ENCODE data around the gene RPS19.

- TF ChIP-seq, protein P1, sequence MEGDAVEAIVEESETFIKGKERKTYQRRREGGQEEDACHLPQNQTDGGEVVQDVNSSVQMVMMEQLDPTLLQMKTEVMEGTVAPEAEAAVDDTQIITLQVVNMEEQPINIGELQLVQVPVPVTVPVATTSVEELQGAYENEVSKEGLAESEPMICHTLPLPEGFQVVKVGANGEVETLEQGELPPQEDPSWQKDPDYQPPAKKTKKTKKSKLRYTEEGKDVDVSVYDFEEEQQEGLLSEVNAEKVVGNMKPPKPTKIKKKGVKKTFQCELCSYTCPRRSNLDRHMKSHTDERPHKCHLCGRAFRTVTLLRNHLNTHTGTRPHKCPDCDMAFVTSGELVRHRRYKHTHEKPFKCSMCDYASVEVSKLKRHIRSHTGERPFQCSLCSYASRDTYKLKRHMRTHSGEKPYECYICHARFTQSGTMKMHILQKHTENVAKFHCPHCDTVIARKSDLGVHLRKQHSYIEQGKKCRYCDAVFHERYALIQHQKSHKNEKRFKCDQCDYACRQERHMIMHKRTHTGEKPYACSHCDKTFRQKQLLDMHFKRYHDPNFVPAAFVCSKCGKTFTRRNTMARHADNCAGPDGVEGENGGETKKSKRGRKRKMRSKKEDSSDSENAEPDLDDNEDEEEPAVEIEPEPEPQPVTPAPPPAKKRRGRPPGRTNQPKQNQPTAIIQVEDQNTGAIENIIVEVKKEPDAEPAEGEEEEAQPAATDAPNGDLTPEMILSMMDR (conservative IDR thresholded peaks at IDR 0.05 in 1 of 2, IDR thresholded peaks at IDR 0.05 in 1 of 2; ENCODE audit: extremely low read depth in 1 of 2, insufficient read depth in 1 of 2, low read depth in 1 of 2, low read length in 2 of 2), result peak; percentile 79 to 83
- no peak for TF ChIP-seq EZH2 (IDR thresholded peaks at IDR 0.05; ENCODE audit: borderline replicate concordance, low read length)
Measured at GRCh38 chr19:41872775-41873647, 13.0 kb downstream of the RPS19 start.
